ENCODE measurements around the gene TPM3. TPM values are rescaled to one million over a fixed set of nuclear protein-coding genes. Genes with fewer than 3 reads are reported as not detected.

The TPM3 gene
- total and polyA plus RNA-seq, 9 of the 15 experiments (the other 6 are each of a cell fraction or from before 2014, with no cell fraction given) = 202 to 604 (median 421) TPM

- TF ChIP-seq, protein P1, sequence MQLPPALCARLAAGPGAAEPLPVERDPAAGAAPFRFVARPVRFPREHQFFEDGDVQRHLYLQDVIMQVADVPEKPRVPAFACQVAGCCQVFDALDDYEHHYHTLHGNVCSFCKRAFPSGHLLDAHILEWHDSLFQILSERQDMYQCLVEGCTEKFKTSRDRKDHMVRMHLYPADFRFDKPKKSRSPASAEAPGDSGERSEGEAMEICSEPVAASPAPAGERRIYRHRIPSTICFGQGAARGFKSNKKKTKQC (CRISPR knock-in tag; IDR thresholded peaks at IDR 0.05) = no peak
- TF ChIP-seq HNRNPLL (IDR thresholded peaks at IDR 0.05; ENCODE audit: low read depth, low read length, poor library complexity, severe bottlenecking) (peak; percentile 13), SRSF9 (IDR thresholded peaks at IDR 0.05; ENCODE audit: borderline replicate concordance, low read depth, low read length) (no peak), CEBPB (tag; IDR thresholded peaks at IDR 0.05) (no peak), PML (IDR thresholded peaks at IDR 0.05; ENCODE audit: low read length) (no peak; the same call in none of the 2 replicates), CUX1 (CRISPR knock-in tag; IDR thresholded peaks at IDR 0.05) (no peak), TEAD2 (tag; IDR thresholded peaks at IDR 0.05) (no peak), E2F3 (CRISPR knock-in tag; IDR thresholded peaks at IDR 0.05) (no peak), NUFIP1 (IDR thresholded peaks at IDR 0.05; ENCODE audit: partially characterized antibody) (no peak), ARNT (IDR thresholded peaks at IDR 0.05) (no peak), PRPF4 (IDR thresholded peaks at IDR 0.05; ENCODE audit: insufficient read depth, low read depth, low read length, poor library complexity, severe bottlenecking) (no peak), RBM14 (IDR thresholded peaks at IDR 0.05; ENCODE audit: borderline replicate concordance, insufficient read depth, low read depth, low read length) (no peak), ZNF766 (CRISPR knock-in tag; conservative IDR thresholded peaks at IDR 0.05) (no peak), ETS2 (tag; IDR thresholded peaks at IDR 0.05; ENCODE audit: borderline replicate concordance, poor library complexity, severe bottlenecking) (no peak), ZNF140 (CRISPR knock-in tag; IDR thresholded peaks at IDR 0.05) (no peak), BMI1 (IDR thresholded peaks at IDR 0.05; ENCODE audit: low read length) (no peak)
- TF ChIP-seq, protein P2, sequence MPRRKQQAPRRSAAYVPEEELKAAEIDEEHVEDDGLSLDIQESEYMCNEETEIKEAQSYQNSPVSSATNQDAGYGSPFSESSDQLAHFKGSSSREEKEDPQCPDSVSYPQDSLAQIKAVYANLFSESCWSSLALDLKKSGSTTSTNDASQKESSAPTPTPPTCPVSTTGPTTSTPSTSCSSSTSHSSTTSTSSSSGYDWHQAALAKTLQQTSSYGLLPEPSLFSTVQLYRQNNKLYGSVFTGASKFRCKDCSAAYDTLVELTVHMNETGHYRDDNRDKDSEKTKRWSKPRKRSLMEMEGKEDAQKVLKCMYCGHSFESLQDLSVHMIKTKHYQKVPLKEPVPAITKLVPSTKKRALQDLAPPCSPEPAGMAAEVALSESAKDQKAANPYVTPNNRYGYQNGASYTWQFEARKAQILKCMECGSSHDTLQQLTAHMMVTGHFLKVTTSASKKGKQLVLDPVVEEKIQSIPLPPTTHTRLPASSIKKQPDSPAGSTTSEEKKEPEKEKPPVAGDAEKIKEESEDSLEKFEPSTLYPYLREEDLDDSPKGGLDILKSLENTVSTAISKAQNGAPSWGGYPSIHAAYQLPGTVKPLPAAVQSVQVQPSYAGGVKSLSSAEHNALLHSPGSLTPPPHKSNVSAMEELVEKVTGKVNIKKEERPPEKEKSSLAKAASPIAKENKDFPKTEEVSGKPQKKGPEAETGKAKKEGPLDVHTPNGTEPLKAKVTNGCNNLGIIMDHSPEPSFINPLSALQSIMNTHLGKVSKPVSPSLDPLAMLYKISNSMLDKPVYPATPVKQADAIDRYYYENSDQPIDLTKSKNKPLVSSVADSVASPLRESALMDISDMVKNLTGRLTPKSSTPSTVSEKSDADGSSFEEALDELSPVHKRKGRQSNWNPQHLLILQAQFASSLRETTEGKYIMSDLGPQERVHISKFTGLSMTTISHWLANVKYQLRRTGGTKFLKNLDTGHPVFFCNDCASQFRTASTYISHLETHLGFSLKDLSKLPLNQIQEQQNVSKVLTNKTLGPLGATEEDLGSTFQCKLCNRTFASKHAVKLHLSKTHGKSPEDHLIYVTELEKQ (CRISPR knock-in tag; IDR thresholded peaks at IDR 0.05) = no peak
Measured at GRCh38 chr1:154182344-154183045, 9.4 kb downstream of the TPM3 start (continued).

Data from K562 (cell line).